AG20443 (cell line): ENCODE results near the gene BCL6.

ENCODE experiments used
- DNase-seq: peaks from one replicate; pipeline ENCODE4 v3.0.0; 2012; ENCODE audit warnings: low spot score, mixed read lengths

BCL6 gene

DNA sequence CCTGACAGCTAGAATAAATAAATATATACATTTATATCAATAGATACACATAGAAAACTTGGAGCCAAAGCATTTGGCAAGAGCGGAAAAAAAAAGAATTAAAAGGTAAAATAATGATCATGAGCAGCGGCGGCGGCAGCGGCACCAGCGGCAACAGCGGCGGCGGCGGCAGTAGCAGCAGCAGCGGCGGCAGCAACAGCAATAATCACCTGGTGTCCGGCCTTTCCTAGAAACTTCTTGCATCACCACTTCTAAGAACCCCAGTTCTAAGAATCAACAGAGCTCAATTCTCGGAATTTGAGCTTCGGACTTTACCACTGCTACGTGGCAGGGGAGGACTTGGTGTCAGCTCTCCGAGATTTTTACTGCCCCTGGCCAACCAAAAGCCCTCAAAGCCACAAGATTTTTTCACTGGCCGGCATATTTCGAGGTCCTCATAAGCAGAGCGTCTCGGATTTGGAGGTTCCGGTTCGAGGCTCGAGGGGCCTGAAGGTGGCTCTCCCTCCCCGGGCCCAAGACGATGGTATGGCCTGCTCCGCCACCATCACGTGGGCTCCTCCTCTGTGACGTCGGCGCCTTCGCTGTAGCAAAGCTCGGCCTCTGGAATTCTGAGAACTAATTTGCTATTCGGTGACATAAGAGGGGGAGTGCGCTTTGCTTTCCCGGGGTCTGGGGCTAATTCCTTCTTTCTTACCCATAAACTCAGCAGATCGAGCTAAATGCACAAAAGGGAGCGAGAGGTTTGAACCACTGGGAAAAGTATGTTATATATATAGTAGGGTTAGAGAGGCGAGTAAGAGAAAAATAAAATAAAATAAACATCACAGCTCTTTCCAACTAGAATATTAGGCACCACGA lies at the start of gene BCL6:
Gene BCL6, minus strand, starts transcription at position 268 of the 858 bp plus-strand sequence. CDS start 11,775 bp downstream, outside the sequence.
- DNase-seq: peak; percentile 93

DNA sequence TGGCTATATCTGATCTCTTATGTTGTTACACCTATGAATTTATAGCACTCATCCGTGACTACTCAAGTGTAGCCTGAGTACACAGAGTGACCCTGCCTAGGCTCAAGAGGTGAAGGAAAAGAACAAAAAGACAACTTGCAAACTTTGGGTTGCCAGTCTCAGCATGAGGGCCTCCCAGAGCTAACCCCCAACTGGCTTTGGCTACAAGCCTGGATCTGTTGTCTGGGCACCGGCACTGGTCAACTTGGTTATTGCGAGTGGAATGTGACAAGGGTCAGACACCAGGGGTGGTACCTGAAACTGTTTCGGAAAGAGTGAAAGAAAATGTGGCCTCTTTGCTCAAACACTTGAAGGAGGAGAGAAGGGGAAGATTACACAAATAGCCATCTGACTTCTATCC lies 49.5 kb upstream of the BCL6 start:
- DNase-seq: no peak

GRCh38 chr3:187793618-187794017 lies 48.4 kb upstream of the BCL6 start:
- DNase-seq: no peak

DNA sequence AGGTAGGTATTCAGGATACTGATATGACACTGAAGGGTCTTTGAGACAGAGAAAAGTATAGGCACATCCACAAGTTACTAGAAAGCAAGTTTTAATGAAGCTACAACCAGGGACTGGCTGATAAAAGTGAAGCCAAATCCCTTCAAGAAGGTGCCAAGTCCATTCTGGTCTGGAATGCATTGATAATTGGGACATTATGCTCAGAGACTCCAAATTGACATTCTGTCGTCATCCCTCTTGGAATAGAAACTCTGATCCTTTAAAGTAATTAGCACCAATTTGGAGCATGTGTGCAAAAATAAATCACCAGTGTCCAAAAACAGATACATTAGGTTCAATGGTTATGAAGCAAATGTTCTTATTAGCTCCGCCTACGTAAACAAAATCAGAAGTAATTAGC lies 47.3 kb upstream of the BCL6 start:
- DNase-seq: no peak

GRCh38 chr3:187789872-187790271 lies 44.6 kb upstream of the BCL6 start:
- no peak for DNase-seq

GRCh38 chr3:187788984-187789857 lies 44.0 kb upstream of the BCL6 start:
- no peak for DNase-seq

- DNase-seq: peak; percentile 86
Observed at GRCh38 chr3:187783098-187783497, 37.8 kb upstream of the BCL6 start.

- DNase-seq: no peak
Observed at GRCh38 chr3:187782006-187782405, 36.7 kb upstream of the BCL6 start.

GRCh38 chr3:187781001-187781400 lies 35.7 kb upstream of the BCL6 start:
- DNase-seq: no peak

- DNase-seq: no peak
Observed at GRCh38 chr3:187778726-187779125, 33.5 kb upstream of the BCL6 start.

- no peak for DNase-seq
Observed at GRCh38 chr3:187777331-187777941, 32.2 kb upstream of the BCL6 start.

DNA sequence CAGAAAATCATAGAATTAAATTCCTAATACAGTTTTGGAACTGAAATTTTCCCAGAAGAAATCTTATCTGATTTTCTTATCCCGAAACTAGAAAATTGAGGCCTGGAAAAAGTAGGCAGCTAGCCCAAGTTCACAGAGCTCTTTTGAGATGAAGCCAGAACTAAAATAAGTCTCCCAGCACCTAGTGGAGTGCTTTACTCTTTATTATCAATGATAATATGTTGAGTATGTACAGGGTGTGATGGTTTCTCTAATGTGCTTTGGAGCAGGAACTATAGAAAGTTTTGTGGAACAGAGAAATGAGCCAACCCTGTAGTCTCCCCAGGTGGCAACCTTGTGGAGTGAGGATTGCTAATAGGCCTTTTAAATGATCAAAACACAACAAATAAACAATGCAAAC lies 30.3 kb upstream of the BCL6 start:
- DNase-seq: no peak

DNA sequence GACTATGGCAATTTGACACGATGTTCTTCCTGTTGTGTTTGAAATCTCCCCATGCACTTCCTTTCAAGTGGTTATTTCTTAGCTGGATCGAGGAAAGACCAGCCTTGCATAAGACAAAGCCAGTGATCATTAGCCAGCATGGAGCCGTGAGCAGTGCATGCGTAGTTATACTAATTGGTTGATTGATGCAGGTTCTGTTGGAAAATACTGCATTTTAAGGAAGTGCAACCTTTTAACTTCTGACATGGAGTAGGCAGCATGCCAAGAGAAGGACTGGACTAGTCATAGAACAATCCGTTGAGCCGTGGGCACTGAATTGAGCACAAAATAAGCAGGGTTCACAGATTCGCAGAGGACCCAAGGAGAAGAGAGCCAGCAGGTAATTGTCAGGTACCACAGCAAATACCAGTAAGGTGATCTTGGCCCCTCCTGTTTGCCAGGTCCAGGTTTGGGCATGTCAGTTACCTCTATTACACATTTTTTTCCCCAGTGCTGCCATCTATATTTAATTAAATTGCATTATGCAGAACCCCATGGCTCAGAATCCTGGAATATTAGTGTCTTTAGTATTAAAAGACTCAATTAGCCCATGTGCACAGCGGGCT lies 29.0 kb upstream of the BCL6 start:
- DNase-seq: no peak

DNA sequence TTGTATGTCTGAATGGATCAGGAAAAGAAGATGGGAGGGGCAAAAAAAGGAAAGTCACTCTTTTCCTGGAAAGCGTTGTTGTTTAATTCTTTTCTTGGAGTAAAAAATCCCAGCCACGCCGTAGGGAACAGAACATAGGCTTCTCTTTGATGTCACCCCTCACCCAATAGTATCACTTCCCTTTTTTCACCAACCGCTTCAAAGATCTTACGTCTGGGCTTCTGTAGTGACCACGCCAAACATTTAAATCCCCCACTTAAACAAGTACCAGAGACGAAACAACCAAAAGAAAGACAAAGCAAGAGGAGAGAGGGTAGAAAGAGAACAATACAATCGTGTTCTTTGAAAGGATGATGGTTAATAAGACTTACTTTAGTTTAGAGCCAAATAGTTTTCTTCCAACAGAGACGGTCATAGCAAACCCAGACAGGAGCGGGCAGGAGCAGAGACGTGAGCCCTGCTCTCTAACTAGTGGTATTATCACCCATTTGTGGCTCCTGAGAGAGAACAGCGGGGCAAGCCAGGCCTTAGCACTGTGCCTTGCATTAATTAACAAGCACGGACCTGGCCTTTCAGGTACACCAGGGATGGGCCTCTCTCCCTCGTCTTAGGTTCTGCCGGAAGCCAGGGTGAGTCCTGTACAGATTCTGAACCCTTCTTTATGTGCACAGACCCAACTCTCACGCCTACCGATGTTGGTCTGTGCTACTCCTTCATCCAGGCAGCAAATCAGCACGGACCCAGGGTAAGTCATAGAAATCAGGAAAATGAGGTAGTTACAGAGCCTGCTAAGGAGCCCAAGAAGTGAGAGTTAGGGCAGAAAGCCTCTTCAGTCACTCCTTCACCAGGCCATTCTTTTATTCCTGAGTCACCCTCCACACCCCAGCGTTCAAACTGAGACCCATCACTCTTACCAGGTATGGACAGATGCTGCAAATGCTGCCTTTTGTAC lies 28.2 kb upstream of the BCL6 start:
- no peak for DNase-seq

DNA sequence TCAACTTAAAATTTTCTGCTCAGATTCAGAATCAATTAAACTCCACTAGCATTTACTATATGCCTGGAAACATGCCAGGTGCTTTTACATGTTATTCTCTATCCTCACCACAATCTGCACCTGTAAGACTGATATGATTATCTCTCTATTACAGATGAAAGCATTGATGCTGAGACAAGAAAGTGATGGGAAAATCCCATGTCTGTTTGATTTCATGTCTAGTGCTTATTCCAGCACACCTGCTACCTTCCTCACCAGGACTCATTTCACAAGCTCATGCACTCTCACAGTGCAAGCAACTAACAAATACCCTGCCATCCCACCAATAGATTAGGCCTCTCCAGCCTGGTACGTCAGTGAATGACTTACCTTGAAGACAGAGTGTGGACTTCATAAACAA lies 25.0 kb upstream of the BCL6 start:
- no peak for DNase-seq

DNA sequence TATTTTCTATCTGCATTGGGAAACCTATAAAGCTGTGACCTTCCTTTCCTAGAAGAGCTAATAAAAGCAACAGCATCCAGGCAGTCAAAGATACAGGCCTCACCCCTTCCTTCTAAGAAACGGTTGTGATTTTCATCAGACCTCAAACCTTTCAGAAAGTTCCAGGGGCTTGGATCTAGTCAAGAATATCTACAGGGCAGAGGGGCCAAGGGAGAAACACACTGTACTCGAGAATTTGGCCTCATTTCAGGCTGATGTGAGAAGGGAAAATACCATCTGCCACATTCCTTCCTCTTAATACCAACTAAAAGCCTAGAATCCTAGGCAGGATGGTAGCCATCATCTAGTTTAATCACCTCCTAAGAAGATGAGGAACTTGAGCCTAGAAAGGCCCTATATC lies 24.5 kb upstream of the BCL6 start:
- no peak for DNase-seq

DNA sequence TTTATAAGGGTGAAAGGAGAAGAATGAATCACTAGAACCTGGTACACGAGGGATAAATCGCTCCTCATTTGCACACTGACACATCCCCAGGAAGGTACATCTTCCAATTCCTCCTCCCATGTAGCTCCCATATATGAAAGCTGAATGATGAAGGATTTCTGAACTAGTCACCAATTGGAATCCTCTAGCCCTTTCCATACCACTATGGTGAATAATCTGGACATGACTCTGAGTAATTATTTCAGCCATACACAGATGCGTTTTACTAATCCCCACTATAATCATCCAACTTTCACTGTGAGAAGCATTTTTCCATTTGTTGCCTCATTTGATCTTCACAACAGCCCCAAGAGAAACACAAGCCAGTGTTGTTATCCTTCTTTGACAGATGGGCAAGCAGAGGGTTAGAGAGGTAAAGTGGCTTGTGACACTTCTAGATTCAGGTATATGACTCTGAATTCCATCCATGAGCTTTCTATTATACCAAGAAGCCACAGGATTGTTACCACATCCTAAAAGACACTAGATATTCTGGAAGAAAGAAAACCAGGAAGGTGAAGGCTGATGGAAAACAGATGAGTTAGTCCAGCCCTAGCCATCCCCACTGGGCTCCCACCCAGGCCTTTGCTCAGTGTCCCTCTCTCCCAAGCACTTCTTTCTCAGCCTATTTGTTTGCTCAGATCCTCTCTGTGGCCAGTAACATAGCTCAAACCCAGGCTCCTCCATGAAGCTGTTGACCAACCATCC lies 22.2 kb upstream of the BCL6 start:
- peak; percentile 75 for DNase-seq

DNA sequence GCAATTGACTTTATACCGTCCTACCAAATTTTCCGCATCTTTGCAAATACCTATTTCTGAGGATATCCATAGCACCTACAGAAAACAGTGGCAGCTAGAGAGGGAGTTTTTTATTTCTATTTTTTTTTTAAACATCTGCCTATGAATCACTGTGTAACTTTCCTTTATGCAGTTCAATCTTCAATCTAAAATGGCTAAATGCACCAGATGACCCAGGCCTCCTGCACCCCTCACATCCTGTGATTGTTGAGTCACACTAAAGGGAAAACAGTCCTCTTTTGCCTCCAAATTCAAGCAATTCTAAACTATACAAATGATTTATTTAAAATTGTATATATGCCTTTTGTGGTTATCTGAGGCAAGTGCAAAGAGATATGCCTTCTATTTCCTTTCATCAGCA lies 20.1 kb upstream of the BCL6 start:
- no peak for DNase-seq

DNA sequence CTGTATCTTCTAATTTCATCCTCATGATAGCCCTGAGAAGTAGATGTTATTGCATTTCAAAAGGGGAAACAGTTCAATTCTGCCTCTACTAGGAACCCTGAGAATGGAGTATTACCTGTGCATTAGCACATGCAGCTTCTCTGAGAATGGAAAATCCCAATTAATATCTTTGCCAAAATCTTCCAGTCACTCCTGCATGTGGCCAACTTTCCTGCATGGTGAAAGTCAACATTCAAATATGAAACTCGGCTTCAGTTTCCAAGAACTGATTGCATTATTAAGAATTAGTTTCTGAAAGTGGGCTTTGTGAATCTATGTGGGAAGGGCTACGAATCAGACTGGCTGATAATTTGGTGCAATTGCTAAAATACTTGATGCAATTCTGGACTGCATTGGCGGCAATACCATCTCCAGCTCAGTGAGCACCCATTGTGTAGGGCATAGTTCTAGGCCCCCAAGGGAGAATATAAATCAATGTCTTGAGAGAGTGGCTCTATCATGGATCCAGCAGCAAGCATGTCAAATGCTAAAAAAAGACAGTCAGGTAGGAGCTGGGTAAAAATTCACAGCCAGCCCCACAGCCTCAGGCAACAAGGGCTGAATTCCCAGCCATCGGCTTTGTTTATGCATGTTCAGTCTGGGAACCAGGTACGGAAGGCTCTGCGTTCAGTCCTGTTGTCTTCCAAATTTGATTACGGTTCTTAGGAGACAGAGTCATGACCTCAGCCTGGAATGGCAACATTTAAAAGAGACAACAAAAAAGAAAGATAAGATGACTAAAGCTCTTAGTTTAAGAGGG lies 18.8 kb upstream of the BCL6 start:
- DNase-seq: no peak

DNA sequence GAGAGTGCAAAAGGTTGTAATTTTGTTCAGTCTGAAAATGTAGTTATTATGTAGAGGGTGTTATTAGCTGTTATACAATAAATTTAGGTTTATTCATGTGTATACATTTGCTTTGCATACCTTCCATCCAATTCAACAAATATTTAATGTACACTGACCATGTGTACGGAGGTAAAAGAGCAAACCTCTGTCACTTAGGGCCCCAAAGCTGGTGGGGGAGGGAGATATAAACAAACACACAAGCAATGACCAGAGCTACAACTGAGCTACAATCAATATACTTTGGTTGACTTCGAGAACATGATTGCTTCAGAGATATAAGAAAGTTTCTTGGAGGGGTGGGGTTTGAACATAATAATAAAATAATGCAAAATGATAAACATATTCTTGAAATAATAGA lies 17.5 kb upstream of the BCL6 start:
- DNase-seq: no peak
